NB4 (cell line): ENCODE results near the gene PLPP3.

Source experiments
- CTCF ChIP-seq: IDR thresholded peaks from one replicate; pipeline ENCODE4 v1.5.1; 2012; ENCODE audit warnings: low read depth, low read length
- POLR2A ChIP-seq: IDR thresholded peaks from 2 replicates; pipeline ENCODE4 v1.6.1; 2011; ENCODE audit warnings: mild to moderate bottlenecking; ENCODE audit not compliant: insufficient read length; ENCODE audit errors: extremely low read depth

- no peak for TF ChIP-seq CTCF
- no peak for TF ChIP-seq POLR2A
Observed at GRCh38 chr1:56529801-56530200, 49.6 kb downstream of the PLPP3 start.
